Panc1 (cell line): ENCODE data around the gene MCRIP2. TPM values are rescaled to one million over a fixed set of nuclear protein-coding genes. Genes with fewer than 3 reads are reported as not detected.

Experiments used
- ATAC-seq: fragments of 200-7000 bp; cut with Tn5 transposase; 2 replicates; pipeline ENCODE4 v1.9.1; 2020; ENCODE audit warnings: mild to moderate bottlenecking, moderate library complexity
- BruUV-seq: library from RNA; stranded (reverse); fragments of 400-500 nt; replicated peaks from 2 replicates; lab custom pipeline; 2021; lab: Mats Ljungman, UMichigan
- CTCF ChIA-PET: fragments of 300-600 bp; sonication (Branson Sonifier 250); formaldehyde crosslinking; loops from one replicate; lab custom pipeline; 2022; ENCODE audit warnings: antibody characterized with exemption; lab: Charles Lee
- POLR2A ChIA-PET: fragments of 300-600 bp; sonication (Branson Sonifier 250); formaldehyde crosslinking; loops from one replicate; lab custom pipeline; 2022; ENCODE audit warnings: antibody characterized with exemption; lab: Charles Lee
- DNase-seq: peaks from one replicate; pipeline ENCODE4 v3.0.0-alpha.2; 2010; ENCODE audit warnings: low read depth, low spot score
- H3K27ac ChIP-seq: 2 replicates; pipeline ENCODE4 v1.5.1; 2011; ENCODE audit warnings: mild to moderate bottlenecking, low read length, inconsistent platforms
- H3K27me3 ChIP-seq: fragments of 200-500 bp; sonication (Bioruptor generic); 2 replicates; pipeline ENCODE4 v1.6.0; 2014; ENCODE audit warnings: low read length, inconsistent platforms; ENCODE audit not compliant: control insufficient read depth, insufficient read depth
- H3K36me3 ChIP-seq: fragments of 200-500 bp; sonication (Bioruptor generic); 2 replicates; pipeline ENCODE4 v1.5.1; 2014; ENCODE audit warnings: inconsistent platforms, mild to moderate bottlenecking, low read length, moderate library complexity; ENCODE audit not compliant: control insufficient read depth, insufficient read depth
- H3K4me1 ChIP-seq: 2 replicates; pipeline ENCODE4 v1.5.1; 2011; ENCODE audit warnings: inconsistent platforms, mild to moderate bottlenecking, low read length, moderate library complexity; ENCODE audit not compliant: control insufficient read depth, insufficient read depth
- H3K4me3 ChIP-seq, 2 experiments: 2 replicates each; pipeline ENCODE4 v1.5.1; 2011 to 2012; ENCODE audit warnings: low read depth in 2 of 2, low read length in 2 of 2, mild to moderate bottlenecking in 2 of 2, inconsistent platforms in 1 of 2, moderate library complexity in 1 of 2
- H3K9me3 ChIP-seq: fragments of 200-500 bp; sonication (Bioruptor generic); 2 replicates; pipeline ENCODE4 v1.5.1; 2014; ENCODE audit warnings: low read depth, mild to moderate bottlenecking, inconsistent platforms, low read length, moderate library complexity; ENCODE audit not compliant: control insufficient read depth, insufficient read depth
- POLR2AphosphoS5 ChIP-seq: IDR thresholded peaks from 2 replicates; pipeline ENCODE4 v1.6.1; 2012; ENCODE audit warnings: mild to moderate bottlenecking, low read depth, low read length, moderate library complexity
- SIN3A ChIP-seq: IDR thresholded peaks from 2 replicates; pipeline ENCODE4 v1.6.1; 2012; ENCODE audit warnings: low read depth, mild to moderate bottlenecking, low read length, moderate library complexity, borderline replicate concordance; ENCODE audit not compliant: insufficient read depth
- TCF7L2 ChIP-seq: IDR thresholded peaks from 2 replicates; pipeline ENCODE4 v1.6.1; 2011; ENCODE audit warnings: mild to moderate bottlenecking, low read depth, low read length, inconsistent platforms
- in situ Hi-C: cut with HindIII; loops from 2 replicates; pipeline ENCODE4 v1.10.0; 2016; ENCODE audit warnings: low sequenced_read_pairs, low pct_unique_long_range_greater_than_20kb
- intact Hi-C: fragments of 100-400 bp; cut with micrococcal nuclease; formaldehyde crosslinking; loops from one replicate; pipeline ENCODE4 v1.10.0; 2022; ENCODE audit not compliant: unreplicated experiment
- total RNA-seq: library from RNA; stranded (reverse); gene quantifications from one replicate; pipeline ENCODE4 v1.2.1, GENCODE V29; 2021; ENCODE audit not compliant: unreplicated experiment
- TF ChIP-seq, protein P1 (sequence below): fragments of 450-650 bp; IDR thresholded peaks from 2 replicates; pipeline ENCODE4 v1.5.1; 2017; ENCODE audit warnings: mild to moderate bottlenecking
- TF ChIP-seq, protein P2 (sequence below), 2 experiments: IDR thresholded peaks; 2 replicates each; pipeline ENCODE4 v1.6.1; 2011 to 2012; ENCODE audit warnings: low read depth in 2 of 2, control low read depth in 1 of 2, low read length in 1 of 2, mild to moderate bottlenecking in 1 of 2, moderate library complexity in 1 of 2; ENCODE audit not compliant: insufficient read depth in 1 of 2

The MCRIP2 gene
- total RNA-seq, 1 experiment from 2014 or later = 91.6 TPM

DNA sequence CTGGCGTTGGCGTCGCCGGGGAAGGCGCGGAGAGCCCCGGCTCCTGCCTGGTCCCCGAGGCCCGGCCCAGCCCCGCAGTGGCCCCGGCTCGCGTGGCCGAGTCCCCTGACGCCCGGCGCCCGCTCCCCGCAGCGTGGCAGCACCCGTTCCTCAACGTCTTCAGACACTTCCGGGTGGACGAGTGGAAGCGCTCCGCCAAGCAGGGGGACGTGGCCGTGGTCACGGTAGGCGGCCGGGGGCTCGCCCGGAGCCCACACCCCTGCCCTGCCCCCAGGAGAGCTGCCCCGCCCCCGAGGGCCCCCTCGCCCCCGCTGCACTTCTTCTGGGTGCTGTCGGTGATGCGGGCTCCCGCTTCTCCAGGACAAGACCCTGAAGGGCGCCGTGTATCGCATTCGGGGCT, 8.0 kb downstream of the MCRIP2 start:
- CTCF ChIA-PET = no interaction called here
- no peaks in the 10 kb centered on the region for H3K36me3 ChIP-seq
- intact Hi-C loops = no loop called here
- peak overlapping the region; percentile 51 for H3K27ac ChIP-seq
- POLR2A ChIA-PET = interaction anchor here (0.9 kb wide), 1 partner anchor 10 kb away, joined by 4 read pairs; no protein-coding TSS in a partner anchor
- DNase-seq (no peak), ATAC-seq (no peak)
- H3K4me3 ChIP-seq = peak overlapping the region; percentile 56
- peaks cover 31% of the 10 kb centered on the region for H3K4me1 ChIP-seq
- no peak for TF ChIP-seq SIN3A
- no peak for TF ChIP-seq POLR2AphosphoS5
- TF ChIP-seq, protein P1, sequence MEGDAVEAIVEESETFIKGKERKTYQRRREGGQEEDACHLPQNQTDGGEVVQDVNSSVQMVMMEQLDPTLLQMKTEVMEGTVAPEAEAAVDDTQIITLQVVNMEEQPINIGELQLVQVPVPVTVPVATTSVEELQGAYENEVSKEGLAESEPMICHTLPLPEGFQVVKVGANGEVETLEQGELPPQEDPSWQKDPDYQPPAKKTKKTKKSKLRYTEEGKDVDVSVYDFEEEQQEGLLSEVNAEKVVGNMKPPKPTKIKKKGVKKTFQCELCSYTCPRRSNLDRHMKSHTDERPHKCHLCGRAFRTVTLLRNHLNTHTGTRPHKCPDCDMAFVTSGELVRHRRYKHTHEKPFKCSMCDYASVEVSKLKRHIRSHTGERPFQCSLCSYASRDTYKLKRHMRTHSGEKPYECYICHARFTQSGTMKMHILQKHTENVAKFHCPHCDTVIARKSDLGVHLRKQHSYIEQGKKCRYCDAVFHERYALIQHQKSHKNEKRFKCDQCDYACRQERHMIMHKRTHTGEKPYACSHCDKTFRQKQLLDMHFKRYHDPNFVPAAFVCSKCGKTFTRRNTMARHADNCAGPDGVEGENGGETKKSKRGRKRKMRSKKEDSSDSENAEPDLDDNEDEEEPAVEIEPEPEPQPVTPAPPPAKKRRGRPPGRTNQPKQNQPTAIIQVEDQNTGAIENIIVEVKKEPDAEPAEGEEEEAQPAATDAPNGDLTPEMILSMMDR = no peak
- no peak for TF ChIP-seq TCF7L2
- TF ChIP-seq, protein P2, sequence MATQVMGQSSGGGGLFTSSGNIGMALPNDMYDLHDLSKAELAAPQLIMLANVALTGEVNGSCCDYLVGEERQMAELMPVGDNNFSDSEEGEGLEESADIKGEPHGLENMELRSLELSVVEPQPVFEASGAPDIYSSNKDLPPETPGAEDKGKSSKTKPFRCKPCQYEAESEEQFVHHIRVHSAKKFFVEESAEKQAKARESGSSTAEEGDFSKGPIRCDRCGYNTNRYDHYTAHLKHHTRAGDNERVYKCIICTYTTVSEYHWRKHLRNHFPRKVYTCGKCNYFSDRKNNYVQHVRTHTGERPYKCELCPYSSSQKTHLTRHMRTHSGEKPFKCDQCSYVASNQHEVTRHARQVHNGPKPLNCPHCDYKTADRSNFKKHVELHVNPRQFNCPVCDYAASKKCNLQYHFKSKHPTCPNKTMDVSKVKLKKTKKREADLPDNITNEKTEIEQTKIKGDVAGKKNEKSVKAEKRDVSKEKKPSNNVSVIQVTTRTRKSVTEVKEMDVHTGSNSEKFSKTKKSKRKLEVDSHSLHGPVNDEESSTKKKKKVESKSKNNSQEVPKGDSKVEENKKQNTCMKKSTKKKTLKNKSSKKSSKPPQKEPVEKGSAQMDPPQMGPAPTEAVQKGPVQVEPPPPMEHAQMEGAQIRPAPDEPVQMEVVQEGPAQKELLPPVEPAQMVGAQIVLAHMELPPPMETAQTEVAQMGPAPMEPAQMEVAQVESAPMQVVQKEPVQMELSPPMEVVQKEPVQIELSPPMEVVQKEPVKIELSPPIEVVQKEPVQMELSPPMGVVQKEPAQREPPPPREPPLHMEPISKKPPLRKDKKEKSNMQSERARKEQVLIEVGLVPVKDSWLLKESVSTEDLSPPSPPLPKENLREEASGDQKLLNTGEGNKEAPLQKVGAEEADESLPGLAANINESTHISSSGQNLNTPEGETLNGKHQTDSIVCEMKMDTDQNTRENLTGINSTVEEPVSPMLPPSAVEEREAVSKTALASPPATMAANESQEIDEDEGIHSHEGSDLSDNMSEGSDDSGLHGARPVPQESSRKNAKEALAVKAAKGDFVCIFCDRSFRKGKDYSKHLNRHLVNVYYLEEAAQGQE (IDR thresholded peaks at IDR 0.05; ENCODE audit: insufficient read depth in 1 of 2, low read depth in 2 of 2, low read length in 1 of 2) = no peak
- BruUV-seq = no TSS peak
- no peaks in the 10 kb centered on the region for H3K9me3 ChIP-seq
- in situ Hi-C loops = no loop called here
- H3K27me3 ChIP-seq = no peaks in the 10 kb centered on the region

DNA sequence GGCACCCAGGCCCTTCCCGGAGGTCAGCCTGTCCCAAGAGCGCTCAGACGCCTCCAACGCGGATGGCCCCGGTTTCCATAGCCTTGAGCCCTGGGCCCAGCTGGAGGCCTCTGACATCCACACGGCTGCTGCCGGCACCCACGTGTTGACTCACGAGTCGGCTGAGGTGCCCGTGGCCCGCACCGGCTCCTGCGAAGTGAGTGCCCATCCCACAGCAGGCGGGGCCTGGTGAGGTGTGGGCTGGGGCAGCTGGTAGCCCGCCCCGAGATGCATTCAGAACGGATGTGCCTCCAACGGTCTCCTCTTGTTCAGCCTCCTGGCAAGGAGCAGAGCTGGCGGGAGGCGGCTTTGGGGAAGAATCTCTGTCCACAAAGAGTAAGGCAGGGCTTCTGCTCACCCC, 10.2 kb downstream of the MCRIP2 start:
- H3K27me3 ChIP-seq = no peaks in the 10 kb centered on the region
- in situ Hi-C loops = no loop called here
- TF ChIP-seq SIN3A (no peak), POLR2AphosphoS5 (no peak), TCF7L2 (no peak)
- TF ChIP-seq, protein P2 (IDR thresholded peaks at IDR 0.05; ENCODE audit: insufficient read depth in 1 of 2, low read depth in 2 of 2, low read length in 1 of 2) = no peak
- TF ChIP-seq, protein P1 = no peak
- H3K4me3 ChIP-seq = no peak overlapping the region
- no TSS peak for BruUV-seq
- ChIA-PET CTCF (interaction anchor here (0.5 kb wide), 1 partner anchor 70 kb away, joined by 4 read pairs; no protein-coding TSS in a partner anchor), POLR2A (interaction anchor here (0.7 kb wide), 1 partner anchor 30 kb away, joined by 4 read pairs; no protein-coding TSS in a partner anchor)
- peaks cover 14% of the 10 kb centered on the region for H3K4me1 ChIP-seq
- DNase-seq = no peak
- intact Hi-C loops = no loop called here
- no peak for ATAC-seq
- H3K27ac ChIP-seq = no peak overlapping the region
- no peaks in the 10 kb centered on the region for H3K36me3 ChIP-seq
- H3K9me3 ChIP-seq = no peaks in the 10 kb centered on the region
